Stimulated activated CD4-positive, alpha-beta T cell treated with anti-CD3 and anti-CD28 coated beads, Interleukin-2, amount 100 ng/mL, for 48 hours (primary cell): ENCODE data around the gene WNT6.

Source experiments
- DNase-seq, 2 donors: peaks; one replicate each; pipeline ENCODE4 v3.0.0-alpha.2; 2020

WNT6 gene

GRCh38 chr2:218894151-218894879, 34.7 kb downstream of the WNT6 start:
- DNase-seq, result no peak

- DNase-seq, result no peak
Measured at GRCh38 chr2:218894880-218895157, 35.2 kb downstream of the WNT6 start.

- no peak for DNase-seq
Measured at GRCh38 chr2:218895326-218895725, 35.7 kb downstream of the WNT6 start.

- no peak for DNase-seq
Measured at GRCh38 chr2:218895759-218896500, 36.3 kb downstream of the WNT6 start.

DNA sequence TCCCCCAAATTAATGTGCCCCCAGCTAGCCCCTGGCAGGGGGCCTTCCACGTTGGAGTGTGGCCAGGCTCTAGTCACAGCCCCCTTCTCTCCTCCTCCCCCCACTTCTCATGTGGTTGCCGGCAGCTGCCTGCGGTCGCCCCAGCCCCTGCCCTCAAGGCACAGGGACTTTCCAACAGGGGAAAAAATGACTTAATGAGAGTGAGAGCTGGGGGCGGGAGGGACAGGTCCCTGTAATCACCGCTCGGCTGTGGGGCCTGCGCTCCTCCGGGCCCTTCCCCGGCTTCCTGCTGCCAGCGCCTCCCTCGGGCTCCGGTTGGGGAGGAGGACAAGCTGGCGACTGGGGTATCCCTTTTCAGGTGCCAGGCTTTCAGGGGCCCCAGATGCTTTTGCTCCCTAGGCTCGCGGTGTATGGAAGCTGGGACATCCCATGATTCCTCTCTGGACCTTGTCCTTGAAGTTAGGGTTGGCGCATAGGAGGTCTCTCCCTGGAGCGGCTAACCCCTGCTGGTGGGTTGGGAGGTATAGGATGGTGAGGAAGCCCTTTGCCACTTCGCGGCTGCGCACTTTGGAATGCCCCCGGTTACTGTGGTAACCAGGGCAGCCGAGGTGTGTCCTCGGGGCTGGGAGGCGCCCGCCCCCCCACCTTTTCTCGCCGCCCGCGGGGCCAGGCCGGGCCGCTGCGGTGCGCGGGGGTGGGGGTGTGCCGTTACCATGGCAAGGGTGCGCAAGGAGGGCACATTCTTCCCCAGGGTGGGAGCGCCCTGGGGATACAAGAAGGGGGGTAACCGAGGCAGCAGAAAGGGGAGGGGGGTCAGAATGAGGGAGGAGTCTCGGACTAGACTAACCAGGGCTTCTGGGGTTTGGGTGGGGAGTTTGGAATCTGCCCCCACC, 37.1 kb downstream of the WNT6 start:
- peak; percentile 75 to 80 for DNase-seq

DNA sequence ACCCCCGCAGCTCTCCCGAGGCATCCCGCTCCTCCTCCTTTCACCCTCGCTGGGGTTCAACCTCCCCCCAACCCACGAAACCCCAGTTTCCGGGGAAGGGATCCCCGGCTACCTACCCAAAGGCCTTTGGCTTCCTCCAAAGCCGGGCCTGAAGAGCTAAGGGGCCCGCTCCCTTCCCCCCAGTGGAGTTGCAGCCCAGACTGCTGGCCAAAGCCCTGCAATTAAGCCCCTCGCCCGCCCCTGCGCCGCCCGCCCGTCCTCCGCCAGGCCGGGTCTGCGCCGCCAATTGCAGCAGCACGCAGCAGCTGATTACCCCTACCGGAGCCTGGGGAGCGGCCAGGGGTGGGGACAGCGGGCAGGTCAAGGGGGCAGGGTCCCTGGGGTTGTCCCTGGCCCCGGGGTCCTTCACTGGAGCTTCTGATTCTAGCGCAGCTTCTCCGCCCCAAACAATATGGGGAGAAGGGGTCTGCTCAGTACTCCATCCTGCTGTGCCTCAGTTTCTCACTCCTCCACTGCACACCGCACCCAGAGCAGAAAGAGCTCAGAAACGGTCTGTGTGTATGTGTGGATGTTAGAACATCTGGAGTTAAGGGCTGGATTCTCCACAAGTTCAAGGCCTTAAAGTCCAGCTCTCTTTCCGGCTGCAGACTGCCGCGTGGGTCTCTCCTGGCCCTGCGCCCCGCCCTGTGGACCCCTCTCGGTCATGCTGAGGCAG, 37.9 kb downstream of the WNT6 start:
- no peak for DNase-seq

DNA sequence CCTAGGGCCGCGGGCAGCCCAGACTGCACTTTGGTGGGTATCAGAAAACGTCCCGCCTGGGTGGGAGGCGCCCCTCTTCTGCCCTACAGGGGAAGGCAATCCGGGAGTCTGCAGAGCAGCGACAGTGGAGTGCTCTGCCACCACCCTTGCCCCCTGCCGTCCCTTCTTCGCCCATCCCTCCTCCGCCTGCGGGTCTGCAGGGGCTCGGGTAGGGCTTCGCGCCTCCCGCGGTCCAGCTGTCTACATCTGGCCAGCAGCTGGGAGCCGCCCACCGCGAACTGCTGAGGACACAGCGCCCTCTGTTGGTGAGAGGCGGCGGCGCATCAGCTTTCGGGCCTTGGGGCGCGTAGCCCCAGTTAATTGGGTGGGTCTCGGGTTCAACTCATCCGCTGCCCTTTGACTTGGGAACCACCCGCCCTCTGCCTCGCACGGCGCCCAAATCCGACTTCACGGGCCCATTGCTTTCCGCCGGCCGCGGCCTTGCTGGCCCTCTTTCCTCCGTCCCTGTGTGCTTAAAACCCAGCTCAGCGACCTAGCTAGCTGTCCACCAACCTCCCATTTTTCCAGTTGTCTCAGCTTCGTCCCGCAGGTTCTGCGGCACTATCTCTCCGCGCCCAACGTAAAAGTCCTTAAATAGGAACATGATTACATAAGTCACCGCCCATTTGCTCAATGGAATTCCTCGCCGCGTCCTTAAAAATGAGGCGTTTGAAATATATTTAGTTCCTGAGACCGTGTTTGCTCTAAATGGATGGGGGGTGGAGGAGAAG, 38.7 kb downstream of the WNT6 start:
- peak; percentile 87 to 94 for DNase-seq

DNA sequence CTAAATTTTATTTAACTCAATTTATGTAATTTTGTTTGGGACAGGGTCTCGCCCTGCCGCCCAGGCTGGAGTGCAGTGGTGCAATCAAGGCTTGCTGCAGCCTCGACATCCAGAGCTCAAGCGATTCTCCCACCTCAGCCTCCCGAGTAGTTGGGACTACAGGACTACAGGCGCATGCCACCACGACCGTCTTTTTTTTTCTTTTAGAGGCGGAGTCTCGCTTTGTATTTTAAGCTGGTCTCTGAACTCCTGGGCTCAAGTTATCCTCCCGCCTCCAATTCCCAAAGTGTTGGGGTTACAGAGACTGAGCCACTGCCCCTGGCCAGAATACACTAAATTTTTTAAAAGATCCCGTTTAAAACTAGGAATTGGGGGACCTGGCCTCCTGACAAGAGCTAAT, 39.5 kb downstream of the WNT6 start:
- DNase-seq, result no peak

DNA sequence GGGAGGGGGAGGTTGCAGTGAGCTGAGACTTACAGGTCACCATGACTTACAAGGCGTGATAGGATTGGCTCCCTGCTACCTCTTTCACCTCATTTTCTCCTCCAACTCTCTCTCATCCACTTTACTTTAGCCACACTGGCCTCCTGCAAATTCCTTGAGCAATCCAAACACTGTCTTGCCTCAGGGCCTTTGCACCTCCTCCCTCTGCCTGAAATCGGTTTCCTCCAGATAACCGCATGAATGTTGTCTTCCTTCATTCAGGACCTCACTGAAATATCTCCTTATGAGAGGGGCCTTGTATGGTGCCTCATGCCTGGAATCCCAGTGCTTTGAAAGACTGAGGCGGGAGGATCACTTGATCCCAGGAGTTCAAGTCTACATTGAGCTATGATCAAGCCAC, 42.8 kb downstream of the WNT6 start:
- DNase-seq, result no peak

DNA sequence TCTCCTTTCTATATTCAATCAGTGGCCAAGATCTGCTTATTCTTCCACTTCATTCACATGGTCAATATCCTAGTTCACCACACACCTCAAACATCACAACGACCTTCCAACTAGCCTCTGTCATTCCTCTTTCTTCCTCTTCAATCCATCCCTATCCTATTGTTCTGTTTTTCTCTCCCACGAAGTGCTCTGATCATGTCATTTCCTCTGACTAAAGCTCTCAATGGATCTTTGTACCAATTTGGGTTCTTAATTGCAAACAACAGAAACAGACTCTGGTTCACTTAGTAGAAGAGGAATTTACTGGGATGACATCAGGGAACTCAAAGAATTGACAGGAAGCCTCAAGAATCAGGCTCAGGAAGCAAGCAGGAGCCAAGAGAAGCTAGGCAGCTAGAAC, 44.6 kb downstream of the WNT6 start:
- DNase-seq, result no peak

GRCh38 chr2:218908721-218909619, 49.4 kb downstream of the WNT6 start:
- DNase-seq, result peak; percentile 87 to 89

- DNase-seq, result no peak
Measured at GRCh38 chr2:218910741-218911140, 51.1 kb downstream of the WNT6 start.

DNA sequence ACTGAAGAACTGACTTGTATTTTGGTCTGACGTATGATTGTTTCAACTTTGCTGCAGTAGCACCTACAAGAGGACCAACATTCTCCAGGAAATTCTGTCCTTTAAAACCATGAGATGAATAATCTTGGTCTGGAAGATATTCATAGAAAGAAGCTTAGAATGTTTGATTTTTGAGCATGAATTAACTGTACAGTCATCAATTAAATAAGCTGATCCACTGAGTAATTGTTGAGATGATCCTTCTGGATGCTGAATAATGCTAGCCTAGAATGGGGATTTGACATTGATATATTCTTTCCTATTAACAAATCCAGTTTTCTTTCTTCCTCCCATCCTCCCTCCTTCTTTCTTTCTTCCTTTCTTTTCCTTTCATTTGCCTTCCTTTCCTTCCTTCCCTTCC, 60.9 kb downstream of the WNT6 start:
- no peak for DNase-seq
